Nucleus accumbens (tissue), 56 donors: ENCODE results near the gene TPM3.
"Not testable (repeated sequence)": the region's sequence is repeated elsewhere in the genome, so short reads cannot be mapped to it uniquely, and the experiment has no call there.

ENCODE experiments used
- DNase-seq, 56 donors: peaks; one replicate each; lab custom pipeline; 2025; lab: John Stamatoyannopoulos, UW

TPM3 gene

GRCh38 chr1:154191990-154192461, at the start of gene TPM3:
Gene TPM3, minus strand, starts transcription at chr1:154192100. Its CDS starts 82 bp downstream, at chr1:154192018.
- DNase-seq: no peak

GRCh38 chr1:154240294-154240833, 48.5 kb upstream of the TPM3 start:
- no peak for DNase-seq

DNA sequence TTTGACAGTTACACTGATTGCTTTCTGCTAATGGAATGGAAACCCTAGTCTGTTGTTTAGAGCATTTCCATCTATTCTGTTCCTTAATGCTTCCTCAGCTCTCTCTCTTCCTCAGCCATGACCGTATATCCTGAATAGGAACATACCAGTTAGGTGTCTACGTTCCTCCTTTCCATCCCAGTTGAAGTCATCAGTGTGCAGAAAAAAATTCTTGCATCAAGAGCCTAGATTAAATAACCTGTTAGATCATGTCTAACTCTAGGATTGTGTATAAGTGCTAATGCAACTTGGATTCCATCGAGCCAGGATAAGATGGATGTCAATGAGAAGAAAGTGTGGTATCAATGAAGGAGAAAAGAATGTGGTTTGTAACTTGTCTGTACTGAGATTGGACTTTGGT, 47.6 kb upstream of the TPM3 start:
- no peak for DNase-seq

DNA sequence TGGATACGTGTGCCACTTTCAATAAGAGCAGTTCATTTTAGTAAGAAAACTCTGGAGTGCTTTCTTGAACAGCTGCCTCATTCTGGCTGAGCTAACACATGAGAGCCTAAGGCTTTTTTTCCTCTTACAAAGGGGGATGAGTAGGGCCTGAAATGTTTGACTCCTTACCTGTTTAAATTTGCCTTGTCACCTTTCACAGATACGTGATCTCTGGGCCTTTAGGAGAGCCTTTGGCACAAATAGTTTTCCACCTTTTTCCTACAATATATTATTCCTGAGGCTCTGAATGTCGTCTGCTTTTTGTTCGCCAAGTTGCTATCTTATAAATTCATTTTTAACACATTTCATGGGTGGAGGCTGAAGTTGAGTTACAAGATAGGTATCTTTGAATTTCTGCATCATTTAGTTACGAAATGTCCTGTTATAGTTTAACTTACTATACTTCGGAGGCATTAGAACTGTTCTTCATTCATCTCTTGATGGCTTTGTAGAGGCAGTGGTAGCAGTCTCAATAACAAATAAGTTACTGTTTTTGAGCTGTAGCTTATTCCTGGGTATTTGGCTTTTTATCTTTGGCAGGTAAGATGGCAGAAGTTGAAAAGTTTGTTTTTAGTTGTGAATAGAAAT, 46.1 kb upstream of the TPM3 start:
- no peak for DNase-seq

DNA sequence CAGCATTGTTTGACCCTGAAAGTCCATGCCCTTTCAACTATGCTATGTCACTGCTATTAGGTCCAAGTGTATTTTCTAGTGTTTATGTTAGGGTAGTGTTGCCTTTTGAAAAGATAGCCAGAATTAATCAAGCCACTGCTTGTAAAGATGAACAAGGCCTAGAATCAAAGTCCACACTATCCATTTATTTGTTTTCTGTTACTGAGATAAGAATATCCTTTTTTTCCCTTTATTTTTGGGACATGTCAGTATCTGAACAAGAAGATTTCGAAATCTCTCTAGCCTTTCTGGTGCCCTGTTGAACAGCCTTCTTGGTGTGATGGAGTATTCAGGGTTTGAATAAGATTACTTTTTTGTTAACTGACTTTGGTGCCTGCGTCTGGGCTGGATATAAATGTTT, 45.5 kb upstream of the TPM3 start:
- no peak for DNase-seq

- no peak for DNase-seq
These were observed 45.0 kb upstream of the TPM3 start for GRCh38 chr1:154236855-154237254.

- not testable (repeated sequence) for DNase-seq
These were observed 41.2 kb upstream of the TPM3 start for GRCh38 chr1:154233127-154233526.

DNA sequence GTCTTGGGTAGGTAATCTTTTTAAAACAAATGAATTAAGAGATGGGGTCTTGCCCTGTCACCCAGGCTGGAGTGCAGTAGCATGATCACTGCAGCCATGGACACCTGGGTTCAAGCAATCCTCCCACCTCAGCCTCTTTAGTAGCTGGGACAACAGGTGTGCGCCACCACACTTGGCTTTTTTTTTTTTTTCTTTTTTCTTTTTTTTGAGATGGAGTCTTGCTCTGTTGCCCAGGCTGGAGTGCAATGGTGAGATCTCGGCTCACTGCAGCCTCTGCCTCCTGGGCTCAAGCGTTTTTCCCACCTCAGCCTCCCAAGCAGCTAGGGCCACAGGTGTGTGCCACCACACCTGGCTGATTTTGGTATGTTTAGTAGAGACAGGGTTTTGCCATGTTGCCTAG, 39.2 kb upstream of the TPM3 start:
- DNase-seq: not testable (repeated sequence)

- DNase-seq: no peak
These were observed 33.5 kb upstream of the TPM3 start for GRCh38 chr1:154225370-154225769.

- DNase-seq: no peak
These were observed 31.7 kb upstream of the TPM3 start for GRCh38 chr1:154223621-154224020.

DNA sequence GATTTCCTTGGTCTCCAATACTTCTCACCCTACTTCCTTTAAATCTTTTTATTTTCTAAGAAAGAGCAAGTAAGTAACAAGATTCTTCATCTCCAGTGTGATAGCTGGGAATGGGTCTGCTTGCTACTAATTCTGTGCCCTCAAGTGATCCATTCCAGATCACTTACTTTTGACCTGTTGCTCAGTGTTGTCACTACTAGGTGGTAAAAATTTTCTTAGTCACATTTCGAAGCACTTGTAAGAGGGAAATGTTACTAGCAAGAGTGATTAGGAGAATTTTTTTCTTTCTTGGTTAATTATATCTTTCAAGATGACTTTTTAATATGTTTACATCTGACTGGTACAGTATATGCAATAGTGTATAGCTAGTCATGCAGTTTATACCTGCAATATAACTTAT, 31.0 kb upstream of the TPM3 start:
- no peak for DNase-seq

- DNase-seq: no peak
These were observed 30.6 kb upstream of the TPM3 start for GRCh38 chr1:154222518-154222917.

DNA sequence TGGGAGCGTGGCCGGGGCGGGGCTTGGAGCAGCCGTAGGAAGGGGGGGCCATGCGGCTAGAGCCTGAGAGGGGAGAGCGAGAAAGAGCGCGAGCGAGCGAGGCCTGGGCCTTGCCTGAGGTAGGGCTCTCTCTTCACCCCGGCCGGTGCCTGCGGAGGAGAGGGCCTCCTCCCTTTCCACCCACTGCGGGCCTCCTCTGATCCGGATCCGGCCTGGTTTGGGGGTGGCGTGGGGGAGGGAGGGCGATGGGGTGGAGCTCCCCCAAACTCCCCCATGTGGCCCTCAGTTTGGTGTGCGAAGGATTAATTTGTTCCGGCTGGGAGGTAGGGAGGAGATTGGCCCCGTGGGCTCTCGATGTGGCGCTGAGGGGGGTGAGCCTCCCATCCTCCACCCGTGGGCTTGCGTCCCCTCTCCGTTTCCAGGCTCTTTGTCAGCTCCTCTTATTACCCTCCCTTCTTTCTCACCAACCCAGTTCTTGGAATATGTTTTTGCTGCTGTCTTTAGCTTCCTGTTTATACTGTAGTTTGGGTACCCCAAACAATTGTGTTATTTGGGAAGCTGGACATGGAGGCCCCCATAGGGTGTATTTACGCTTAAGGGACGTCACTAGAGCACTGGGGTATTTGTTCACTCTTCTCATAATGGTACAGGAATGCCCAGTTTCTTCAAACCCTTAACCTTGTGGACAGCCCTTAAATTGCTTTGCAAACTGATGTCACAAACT, 29.5 kb upstream of the TPM3 start:
- DNase-seq: peak in 40 of 56 donors; percentile 4 to 81 (median 64)

GRCh38 chr1:154220970-154221277, 29.0 kb upstream of the TPM3 start:
- DNase-seq: peak in 12 of 56 donors; percentile 47 to 81 (median 68)

- peak; percentile 90 to 100 (median 98) for DNase-seq
These were observed 28.4 kb upstream of the TPM3 start, which contains the start of gene UBAP2L for GRCh38 chr1:154220071-154220969. Gene UBAP2L, plus strand, starts transcription at chr1:154220955. Its CDS starts 4,169 bp downstream, at chr1:154225124.

GRCh38 chr1:154219541-154219940, 27.6 kb upstream of the TPM3 start:
- DNase-seq: no peak

- no peak for DNase-seq
These were observed 26.6 kb upstream of the TPM3 start for GRCh38 chr1:154218545-154218944.

DNA sequence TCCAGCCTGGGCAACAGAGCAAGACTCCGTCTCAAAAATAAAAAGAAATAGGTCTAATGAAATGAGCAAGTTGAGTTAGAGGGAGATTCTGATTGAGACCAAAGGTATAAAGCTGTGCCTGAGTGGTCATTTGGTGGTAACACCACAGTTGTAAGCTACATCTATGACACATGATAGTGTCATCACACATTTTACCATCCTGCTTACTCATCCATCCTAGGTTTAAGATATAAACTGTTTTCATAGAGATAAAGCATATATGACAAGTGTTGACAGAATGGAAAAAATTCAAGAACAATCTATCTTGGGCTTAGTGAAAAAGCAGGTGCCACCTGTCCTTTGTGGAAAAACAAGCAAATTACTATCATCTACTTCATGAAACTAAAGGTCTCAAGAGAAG, 21.4 kb upstream of the TPM3 start:
- DNase-seq: no peak

DNA sequence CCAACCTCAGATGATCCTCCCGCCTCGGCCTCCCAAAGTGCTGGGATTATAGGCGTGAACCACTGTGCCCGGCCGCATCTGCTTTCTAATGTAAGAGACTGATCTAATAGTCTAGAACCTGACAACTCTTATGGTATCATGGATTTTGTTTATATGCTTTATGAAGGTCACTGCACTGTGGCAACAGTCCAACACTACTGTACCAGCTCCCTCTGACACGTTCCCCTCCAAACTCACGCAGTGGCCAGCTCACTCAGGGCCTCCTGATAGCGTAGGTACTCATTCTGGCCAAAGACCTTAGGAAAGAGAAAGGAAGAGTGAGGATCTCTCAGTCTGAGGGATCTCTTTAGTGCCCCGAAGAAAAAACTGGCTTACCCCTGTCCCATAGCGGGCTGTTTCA, 20.2 kb upstream of the TPM3 start:
- no peak for DNase-seq

- DNase-seq: no peak
These were observed 16.9 kb upstream of the TPM3 start for GRCh38 chr1:154208677-154209388.
